ENCODE data around the gene CCDC93. TPM values are rescaled to one million over a fixed set of nuclear protein-coding genes. Genes with fewer than 3 reads are reported as not detected.

The CCDC93 gene
- 23.8 and 26.5 TPM in 2 replicates for total RNA-seq

GRCh38 chr2:118013724-118014491 lies at the start of gene CCDC93:
Gene CCDC93 (minus strand): TSS chr2:118014070. CDS start chr2:118013995, 75 bp downstream.

Other genes starting within 250 kb of the CCDC93 start
- gene DDX18, start 199.4 kb downstream of the CCDC93 start, total RNA-seq = 45.2 and 49.4 TPM in 2 replicates
- gene INSIG2, start 74.4 kb upstream of the CCDC93 start, total RNA-seq = 6.1 and 10.7 TPM in 2 replicates